Measurements from ENCODE around the gene SHC2.

- no peak for TF ChIP-seq CTCF (conservative IDR thresholded peaks at IDR 0.05 in 1 of 2, IDR thresholded peaks at IDR 0.05 in 1 of 2; ENCODE audit: low read depth in 1 of 2, low read length in 2 of 2)
- no peak for TF ChIP-seq EZH2 (IDR thresholded peaks at IDR 0.05; ENCODE audit: low read length, missing control alignments)
These were observed 88.4 kb downstream of the SHC2 start for GRCh38 chr19:372306-372890.
